HG03175 (cell line): ENCODE measurements around the gene GSDMA.

Experiments used
- ATAC-seq: cut with Tn5 transposase; IDR thresholded peaks from one replicate; pipeline ENCODE4 v1.9.1; 2021; ENCODE audit warnings: mild to moderate bottlenecking, moderate library complexity; ENCODE audit not compliant: unreplicated experiment

Gene GSDMA, protein sequence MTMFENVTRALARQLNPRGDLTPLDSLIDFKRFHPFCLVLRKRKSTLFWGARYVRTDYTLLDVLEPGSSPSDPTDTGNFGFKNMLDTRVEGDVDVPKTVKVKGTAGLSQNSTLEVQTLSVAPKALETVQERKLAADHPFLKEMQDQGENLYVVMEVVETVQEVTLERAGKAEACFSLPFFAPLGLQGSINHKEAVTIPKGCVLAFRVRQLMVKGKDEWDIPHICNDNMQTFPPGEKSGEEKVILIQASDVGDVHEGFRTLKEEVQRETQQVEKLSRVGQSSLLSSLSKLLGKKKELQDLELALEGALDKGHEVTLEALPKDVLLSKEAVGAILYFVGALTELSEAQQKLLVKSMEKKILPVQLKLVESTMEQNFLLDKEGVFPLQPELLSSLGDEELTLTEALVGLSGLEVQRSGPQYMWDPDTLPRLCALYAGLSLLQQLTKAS

DNA sequence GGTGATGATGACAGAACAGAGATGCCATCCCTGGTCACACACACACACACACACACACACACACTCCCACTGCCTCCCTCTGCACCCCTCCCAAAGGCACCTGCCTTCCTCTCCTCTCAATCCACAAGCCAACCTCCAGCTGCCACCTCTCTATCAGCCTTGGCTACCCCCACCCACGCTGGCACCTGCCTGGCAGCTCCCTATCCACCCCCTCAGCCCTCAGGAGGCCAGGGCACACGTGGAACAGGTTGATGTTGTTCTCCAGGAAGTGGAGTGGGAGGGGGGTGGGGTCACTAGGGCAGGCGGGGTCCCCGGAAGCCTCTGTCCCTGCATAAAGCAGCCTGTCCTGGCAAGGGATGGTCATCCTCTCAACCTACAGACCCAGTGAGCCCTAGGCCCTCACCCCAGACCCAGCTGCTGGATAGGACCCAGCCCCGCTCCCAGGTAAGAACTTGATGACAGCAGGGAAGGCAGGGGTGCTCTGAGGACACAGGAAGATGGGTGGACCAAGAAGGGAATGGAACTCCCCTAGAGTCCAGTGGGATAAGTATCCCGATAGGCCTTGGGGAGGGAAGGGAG is at the start of gene GSDMA:
Gene GSDMA (plus strand): TSS at position 363 of the 579 bp plus-strand sequence. CDS start 2,684 bp downstream, outside the sequence.
- no peak for ATAC-seq

DNA sequence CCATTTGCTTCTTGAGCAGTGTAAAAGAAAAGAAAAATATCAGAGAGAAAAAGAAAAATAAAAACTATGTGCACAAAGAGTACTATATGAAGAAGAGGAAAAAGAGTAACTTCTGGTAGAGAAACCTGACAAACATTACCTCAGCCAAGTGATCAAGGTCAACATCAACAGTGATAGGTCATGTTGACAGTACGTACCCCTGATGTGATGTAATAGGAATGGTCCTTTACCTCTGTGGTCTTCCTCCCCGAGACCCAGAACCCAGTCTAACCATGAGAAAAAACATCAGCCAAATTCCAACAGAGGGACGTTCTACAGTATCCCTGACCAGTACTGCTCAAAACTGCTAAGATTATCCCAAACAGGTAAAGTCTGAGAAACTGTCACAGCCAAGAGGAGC is 48.8 kb upstream of the GSDMA start:
- ATAC-seq: no peak

DNA sequence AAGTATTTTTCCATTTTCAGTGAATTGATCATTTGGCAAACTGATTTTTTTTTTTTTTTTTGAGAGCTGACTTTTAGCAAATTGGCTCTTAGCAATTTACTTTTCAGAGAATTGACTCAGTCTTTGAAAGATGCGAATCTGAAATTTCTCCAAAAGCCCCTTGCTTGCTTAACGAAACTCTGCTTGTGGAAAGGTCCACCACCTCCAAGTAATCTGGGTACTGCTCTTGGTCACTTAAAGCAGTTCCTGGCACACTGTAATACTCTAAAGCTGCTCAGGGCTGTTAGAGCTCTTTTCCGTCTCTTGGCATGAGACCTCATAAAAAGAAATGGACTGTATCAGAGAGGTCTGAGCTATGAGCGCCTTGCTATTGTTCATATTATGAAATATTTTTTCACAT is 47.2 kb upstream of the GSDMA start:
- ATAC-seq: no peak

DNA sequence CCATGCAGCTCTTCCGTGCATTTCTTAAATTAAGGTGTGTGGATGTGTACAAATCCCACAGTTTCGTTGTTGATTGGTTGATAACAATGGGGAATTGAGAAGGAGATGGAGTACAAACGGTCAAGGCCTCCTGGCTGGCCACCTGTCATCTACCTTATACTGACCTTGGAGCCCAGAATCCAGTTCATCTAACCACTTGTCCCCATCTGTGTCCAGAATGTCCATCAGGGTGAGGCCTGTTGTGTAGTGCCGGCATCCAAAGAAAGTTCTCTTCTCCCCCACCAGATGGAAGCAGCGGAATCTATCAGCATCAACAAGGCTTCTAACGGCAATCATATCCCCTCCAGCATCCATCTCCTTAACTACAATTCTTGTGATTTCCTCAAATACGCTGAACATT is 45.9 kb upstream of the GSDMA start:
- ATAC-seq: no peak

DNA sequence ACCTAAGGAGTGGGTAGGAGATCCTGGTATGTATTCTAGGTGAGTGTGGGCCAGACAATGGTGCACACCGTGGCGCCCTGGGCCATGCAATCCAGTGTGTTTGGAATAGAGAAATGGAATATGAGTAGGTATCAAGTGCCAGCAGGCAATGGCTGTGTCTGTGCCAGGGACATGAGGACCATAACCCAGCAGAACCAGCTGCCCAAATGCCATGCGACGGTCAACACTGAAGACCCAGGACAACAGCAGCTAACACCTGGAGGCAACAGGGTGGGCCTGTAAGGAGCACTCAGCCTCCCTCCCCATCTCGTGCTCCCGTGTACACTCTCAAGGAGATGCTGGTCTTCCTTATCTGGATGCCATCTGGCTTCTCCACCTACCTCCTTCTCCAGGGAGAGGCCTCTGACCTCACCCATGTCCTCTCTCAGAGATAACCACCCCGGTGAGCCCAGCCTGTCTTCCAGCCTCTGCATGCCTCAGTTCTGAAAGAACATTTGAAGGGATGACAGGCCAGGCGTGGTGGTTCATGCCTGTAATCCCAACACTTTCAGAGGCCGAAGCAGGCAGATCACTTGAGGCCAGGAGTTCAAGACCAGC is 43.6 kb upstream of the GSDMA start:
- no peak for ATAC-seq

DNA sequence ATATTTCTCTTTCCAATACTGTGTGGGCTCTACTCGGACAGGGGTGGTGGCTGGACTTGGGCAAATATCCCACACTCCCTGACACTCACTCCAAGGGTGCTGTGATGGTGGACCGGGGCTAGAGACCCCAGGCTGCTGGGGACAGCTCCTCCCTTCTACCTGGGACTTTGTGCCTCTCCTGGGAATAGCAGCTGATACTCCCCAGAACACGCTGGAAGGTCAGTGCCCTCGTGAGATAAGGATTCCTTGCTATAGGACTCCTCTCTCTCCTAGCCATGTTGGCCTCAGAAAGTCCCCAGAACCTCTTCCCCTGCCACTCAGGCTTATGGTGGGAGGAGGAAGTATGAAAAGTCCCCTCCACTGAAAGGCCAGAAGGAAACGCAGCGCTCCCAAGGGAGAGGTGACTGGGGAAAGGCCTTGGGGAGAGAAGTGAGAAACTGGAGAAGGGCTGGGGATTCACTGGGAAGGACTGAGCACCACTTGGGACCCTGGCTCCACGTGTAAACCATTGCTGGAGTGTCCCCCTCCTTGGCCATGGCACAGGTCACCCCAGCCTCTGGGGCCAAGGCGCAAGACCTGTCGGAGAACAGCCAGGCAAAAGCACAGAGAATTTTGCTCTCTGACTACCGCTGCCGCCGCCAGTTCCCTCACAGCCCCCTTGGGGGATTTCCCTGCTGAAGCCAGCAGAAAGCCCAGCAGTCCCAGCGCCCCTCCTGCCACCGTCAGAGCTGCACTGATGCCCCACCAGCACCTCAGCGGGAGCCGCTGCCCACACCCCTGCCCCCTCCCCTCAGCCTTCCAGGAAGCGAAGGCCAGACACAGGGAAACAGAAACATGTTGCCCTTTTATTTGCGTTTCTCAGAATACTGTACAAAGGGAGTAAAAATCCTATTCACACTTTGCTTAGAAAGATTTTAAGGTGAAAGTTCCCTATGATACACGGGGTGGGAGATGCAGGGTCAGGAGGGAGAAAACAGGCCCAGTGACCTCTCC is 42.3 kb upstream of the GSDMA start:
- no peak for ATAC-seq

DNA sequence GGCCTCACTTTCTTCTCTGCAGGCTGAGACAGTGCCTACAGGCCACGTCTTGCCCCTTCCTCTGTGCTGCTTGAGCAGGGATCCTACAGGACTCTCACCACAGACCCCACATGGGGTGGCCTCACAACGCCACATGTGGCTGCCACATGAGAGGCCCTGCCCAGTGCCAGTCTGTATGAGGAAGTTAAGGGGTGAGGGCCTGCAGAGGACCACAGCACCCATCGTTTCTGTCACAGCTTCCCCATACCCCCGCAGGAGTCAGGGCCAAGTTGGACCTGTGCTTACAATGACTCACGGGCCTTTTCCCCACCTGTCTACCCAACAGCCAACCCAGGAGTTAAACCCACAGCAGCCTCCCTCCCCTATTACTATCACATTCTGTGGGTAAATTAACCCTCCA is 41.5 kb upstream of the GSDMA start:
- no peak for ATAC-seq

DNA sequence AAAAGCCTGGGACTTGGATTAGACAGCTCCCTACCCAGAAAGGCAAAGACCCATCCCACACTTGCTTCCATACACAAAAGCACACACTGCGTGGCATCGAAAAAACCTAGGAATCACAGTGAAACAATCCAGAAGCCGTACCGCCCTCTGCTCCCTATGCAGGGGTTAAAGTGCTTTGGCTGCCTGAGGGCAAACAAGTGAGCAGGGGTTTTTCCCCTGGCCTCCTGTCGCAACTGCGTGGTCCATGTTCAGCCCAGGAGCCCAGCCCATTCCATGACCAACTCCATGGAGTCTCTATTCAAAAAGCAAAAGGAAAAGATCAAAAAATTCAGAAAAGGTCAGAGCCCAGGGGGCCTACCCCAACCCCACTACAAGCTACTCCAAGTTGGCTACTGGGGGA is 40.8 kb upstream of the GSDMA start:
- no peak for ATAC-seq

DNA sequence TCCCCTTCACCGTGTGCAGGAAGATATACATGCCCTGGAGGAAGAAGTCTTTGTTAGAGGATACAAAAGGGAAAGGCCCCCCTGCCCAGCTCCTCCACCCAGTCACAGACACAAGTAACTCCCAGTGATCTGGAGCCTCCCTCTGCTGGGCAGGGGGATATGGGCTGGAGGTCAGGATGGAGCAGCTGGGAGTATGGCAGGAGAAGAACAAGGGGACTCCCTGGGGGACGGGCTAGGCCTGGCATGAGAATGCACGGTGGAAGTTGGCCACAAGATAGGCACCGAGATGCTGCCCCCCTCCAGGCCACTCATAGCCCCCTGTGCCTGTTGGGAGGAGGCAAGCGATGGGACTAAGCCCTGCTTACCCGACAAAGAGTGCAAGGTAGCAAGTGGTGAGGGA is 39.6 kb upstream of the GSDMA start:
- ATAC-seq: no peak

DNA sequence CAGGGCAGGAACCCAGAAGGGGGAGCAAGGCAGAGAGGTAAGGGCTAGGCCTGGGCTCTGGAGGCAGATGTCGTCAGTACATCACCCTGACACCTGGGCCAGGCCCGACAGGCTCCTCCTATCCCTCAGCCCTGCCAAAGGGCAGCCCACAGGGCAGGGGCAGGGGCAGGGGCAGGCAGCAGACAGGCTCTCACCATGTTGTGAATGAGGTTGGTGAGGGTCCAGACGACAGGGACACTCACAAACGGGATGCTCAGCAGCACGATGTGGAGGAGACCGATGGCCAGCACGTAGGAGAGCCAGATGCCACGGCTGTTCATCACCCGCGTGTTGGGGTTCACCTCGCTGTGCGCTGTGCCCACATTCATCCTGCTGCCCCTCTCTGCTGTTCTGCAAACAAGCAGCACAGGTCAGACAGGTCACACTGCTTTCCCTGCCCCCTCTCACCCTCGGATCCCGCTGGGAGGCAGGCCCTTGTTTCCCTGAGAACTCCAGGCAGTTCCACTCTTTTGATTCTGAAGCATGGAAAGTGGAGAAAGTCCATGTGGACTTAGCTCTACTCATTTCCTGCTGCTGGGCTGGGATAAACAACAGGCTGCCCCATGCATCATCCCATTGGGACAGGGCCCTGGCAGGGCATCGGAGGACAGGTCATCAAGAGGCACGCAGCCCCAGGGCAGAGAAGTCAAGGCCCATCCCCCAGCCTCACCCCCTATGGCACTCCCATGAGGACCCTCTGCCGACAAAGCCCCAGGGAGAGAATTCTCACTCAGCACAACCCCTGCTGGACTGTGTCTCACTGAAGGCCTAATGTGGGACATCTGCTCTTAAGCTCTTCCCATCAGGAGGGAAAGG is 38.7 kb upstream of the GSDMA start:
- no peak for ATAC-seq

DNA sequence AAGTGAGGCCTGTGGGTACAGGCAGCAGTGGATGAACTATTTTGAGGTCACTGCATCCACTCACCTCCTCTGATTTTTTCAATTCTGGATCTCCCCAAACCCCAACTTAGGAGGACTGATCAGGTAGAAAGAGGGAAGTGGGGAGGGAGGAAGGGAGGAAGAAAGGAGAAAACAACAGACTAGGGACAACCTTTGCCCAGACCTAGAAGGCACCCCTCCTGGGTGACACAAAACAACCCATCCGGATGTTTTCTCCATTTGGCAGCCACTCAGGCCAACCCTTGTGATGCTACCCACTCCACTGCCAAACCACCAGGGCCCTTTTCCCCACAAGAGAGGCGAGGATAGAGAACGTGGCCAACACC is 38.1 kb upstream of the GSDMA start:
- ATAC-seq: no peak

DNA sequence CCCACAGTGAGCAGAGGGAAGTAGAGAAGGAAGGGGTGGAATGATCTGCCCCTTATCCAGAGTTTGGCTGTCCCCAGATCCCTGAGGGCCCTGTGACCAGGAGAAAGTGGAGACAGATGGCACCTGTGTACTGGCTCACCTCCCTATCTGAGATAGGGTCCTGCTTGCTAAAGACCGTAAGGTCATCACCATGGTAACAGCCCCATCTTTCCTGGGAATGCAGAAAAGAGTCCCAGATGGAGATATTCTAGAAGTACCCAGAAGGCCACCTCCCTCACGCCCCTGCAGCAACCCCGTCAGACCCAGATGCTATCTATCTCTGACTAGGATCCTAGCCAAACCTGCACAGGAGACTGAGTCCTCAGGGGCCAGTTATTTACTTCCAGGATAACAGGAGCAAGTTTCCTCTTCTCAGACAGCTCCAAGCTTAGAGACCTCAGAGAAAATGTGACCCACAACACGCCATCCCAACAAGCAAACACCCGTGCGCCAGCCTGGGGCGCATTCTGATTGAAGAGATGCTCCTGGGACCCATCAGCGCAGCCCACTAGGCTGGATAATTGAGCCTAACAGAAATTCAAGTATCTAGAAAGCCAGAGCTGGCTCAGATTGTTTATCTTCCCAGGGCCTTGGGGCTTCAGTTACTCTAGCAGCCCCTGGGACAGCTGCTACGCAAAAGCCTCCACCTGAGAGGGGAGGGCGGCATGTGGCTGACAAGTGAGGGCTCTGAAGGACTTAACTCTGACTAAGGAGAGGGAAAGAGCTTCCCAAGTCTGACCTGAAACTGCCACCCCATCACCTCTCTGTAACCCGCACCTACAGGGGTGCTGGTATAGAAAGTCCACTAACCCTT is 37.3 kb upstream of the GSDMA start:
- ATAC-seq: no peak

DNA sequence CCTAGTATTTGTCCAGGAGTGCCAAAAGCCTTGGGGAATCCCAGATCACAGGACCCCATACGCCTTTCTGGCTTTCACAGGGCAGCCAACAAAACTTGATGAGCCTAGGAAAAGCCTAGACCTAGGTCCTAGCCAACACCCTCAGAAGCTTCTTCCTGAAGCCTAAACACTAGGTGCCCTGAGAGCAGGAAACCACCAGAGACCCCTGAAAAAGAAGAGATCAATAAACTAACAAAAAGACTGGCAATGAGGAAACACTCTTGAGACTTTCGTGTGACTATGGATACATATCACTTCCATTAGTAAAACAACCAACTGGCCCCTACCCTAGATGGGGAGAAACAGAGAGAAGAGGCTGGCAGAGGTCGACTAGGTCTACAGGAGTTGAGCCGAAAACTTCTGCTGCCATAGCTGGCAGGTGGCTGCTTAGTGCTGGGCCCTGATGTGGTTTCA is 36.6 kb upstream of the GSDMA start:
- ATAC-seq: peak; percentile 33

DNA sequence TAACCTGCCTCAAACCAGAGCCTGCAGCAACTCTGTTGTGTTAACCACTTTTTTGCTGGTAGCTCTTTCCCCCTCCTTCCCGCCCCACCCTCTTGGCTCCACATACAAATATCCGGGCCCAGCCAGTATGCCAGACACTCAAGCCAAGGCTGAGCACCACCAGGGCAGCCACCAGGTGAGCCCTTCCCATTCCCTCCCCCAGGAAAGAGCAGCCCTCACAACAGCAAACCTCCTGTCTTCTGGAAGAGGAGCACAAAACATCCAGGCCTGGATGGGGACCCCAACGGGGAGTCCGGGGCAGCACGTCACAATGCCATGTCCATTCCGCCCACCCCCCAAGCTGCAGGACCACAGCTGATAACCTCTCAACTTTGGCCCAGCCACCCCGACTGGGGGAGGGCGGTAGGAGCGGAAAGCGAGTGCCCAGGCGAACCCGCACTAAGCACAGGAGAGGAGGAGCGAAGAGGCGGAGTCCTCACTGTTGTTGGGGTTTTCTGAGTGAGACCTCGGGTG is 36.2 kb upstream of the GSDMA start:
- peak; percentile 23 for ATAC-seq

DNA sequence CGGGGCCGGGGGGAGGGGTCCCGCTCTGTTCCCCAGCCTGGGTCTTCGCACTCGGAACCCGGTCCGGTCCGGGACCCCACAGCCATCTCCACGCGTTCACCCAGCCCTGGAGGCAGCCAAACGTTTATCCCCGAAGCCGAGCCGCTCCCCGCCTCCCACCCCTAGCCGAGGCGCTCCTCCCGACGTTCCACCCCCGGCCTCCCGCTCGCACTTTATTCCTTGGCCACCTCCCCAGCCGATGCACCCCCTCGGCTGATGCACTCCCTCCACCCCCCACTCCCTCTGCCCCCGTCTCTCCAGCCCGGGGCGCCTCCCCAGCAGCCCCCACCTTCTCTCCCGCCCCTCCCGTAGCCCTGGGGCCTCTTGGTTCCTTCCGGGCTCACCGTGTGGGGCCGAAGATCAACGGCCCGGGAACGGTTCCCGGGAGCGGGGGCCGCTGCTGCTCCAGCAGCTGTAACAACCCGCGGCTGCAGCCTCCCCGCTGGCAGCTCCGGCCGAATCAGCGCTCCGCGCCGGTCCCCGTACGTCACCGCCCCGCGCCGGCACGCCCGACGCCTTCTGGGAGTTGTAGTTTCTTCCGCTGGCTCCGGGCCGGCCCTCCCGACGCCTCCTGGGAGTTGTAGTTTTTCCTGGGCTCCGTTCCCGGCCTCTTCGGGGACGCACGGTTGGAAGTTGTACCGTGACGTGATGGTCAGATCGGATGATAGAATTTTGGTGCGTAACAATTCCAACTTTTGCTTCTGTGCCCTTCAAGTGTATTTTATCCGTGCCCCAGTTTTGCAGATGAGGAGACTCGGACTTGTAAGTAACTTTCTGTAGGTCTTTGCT is 35.5 kb upstream of the GSDMA start, which contains the start of the genes LRRC3C and ORMDL3:
Gene LRRC3C (plus strand): TSS at position 632 of the 828 bp plus-strand sequence. CDS start 13,792 bp downstream, outside the sequence.
Gene ORMDL3 (minus strand): TSS at position 501 of the 828 bp plus-strand sequence. CDS start 3,398 bp downstream, outside the sequence.
- peak; percentile 85 for ATAC-seq

DNA sequence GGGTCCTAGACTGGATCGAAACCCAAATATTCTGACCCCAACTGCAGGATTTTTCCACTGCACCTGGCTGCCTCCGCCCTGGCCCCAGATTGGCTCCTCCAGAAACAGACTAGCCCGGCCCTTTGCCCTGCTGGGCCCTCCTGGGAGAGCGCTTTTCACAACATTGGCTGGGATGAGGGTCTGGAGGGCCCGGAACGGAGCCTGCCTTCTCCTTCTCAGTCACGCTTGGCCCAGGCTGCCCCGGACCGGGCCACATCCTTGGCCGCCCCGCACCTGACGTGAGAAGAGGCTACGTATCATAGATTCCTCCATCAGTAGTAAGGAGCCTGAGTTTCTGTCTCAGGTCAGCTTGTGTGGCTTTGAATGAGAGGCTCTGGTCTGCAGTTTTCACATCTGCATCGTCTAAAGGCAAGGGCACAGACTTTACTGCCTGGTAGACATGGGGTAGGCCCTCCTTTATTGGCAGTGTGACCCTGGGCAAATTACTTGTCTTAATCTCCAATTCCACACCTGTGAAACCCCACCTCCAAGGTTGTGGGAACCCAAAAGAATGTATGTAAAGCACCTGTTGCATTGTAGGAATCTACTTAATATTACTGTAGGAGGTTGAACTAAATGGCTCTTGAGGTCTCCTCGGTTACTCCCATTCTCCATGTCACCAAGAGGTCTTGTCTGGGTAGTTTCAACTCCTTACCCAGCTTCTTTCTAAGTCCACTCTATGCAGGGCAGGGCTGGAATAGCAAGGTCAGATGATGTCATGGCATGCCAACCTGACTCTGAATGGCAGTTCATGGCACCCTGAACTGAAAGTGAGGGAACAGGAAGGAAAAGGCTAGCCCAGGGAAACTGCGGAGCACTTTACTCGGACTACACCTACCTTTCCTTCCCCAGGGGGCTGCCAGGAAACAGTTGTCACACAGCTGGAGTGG is 34.6 kb upstream of the GSDMA start:
- ATAC-seq: peak; percentile 9
